K562 (cell line): ENCODE data around the gene EML6.

Experiments
- SIN3A ChIP-seq, 2 experiments: fragments of 150-350 bp in 1 of 2; IDR thresholded peaks; 2 replicates each; pipeline ENCODE4 v1.6.1; 2011 to 2016; ENCODE audit warnings: borderline replicate concordance in 2 of 2, low read depth in 2 of 2, low read length in 2 of 2, mild to moderate bottlenecking in 2 of 2, moderate library complexity in 2 of 2; ENCODE audit not compliant: control insufficient read depth in 1 of 2
- ZFP36 ChIP-seq: fragments of 150-350 bp; IDR thresholded peaks from 2 replicates; pipeline ENCODE4 v1.6.1; 2018; ENCODE audit warnings: low read length, low read depth; ENCODE audit not compliant: partially characterized antibody
- TF ChIP-seq, protein P1 (sequence below): fragments of 450-650 bp; IDR thresholded peaks from 2 replicates; pipeline ENCODE4 v1.6.1; 2016

DNA sequence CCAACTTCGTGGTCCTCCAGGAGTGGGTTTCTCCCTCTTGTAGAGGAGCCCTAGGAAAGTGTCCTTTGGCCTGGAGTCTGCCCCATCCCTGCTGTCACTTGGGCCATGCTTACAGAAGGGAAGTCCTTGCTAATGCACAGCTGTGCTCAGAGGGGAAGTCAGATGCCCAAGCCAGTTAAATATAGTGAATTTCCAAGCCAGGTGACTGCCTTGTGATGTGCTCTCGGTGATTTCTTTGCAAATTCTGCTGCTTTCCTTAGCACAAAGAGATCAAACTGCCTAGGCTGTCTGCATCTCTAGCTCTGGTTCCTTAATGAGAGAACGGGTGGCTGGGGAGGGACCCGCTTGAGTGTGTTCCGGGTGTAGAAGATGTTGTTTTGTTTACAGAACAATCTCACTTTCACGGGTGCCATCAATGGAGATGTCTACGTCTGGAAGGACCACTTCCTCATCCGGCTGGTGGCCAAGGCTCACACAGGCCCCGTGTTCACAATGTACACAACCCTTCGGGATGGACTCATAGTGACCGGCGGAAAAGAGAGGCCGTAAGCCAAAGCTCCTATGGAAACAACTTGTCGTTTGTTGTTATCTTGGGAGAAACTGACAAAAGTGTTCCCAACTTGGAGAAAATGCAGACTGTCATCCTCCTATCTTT, 235.4 kb downstream of the EML6 start:
- TF ChIP-seq, protein P1, sequence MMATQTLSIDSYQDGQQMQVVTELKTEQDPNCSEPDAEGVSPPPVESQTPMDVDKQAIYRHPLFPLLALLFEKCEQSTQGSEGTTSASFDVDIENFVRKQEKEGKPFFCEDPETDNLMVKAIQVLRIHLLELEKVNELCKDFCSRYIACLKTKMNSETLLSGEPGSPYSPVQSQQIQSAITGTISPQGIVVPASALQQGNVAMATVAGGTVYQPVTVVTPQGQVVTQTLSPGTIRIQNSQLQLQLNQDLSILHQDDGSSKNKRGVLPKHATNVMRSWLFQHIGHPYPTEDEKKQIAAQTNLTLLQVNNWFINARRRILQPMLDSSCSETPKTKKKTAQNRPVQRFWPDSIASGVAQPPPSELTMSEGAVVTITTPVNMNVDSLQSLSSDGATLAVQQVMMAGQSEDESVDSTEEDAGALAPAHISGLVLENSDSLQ = no peak
- no peak for TF ChIP-seq ZFP36
- no peak for TF ChIP-seq SIN3A (IDR thresholded peaks at IDR 0.05; ENCODE audit: borderline replicate concordance in 2 of 2, control insufficient read depth in 1 of 2, low read depth in 2 of 2, low read length in 2 of 2)
